MM.1S (cell line): Measurements from ENCODE around the gene TEX36.

ENCODE experiments used
- DNase-seq: peaks from one replicate; pipeline ENCODE4 v3.0.0-alpha.2; 2015
- H2AFZ ChIP-seq: fragments of 300-600 bp; sonication (generic); 2 replicates; pipeline ENCODE4 v1.6.0; 2016; ENCODE audit warnings: antibody characterized with exemption, low read length
- H3F3A ChIP-seq: fragments of 300-600 bp; sonication (generic); 2 replicates; pipeline ENCODE4 v1.6.1; 2016; ENCODE audit warnings: mild to moderate bottlenecking, antibody characterized with exemption, low read length, moderate library complexity, mixed read lengths; ENCODE audit not compliant: insufficient read depth
- H3K27ac ChIP-seq: fragments of 300-600 bp; sonication (generic); 2 replicates; pipeline ENCODE4 v1.5.1; 2016; ENCODE audit warnings: mild to moderate bottlenecking, low read length
- H3K27me3 ChIP-seq: fragments of 300-600 bp; sonication (generic); replicated peaks from 2 replicates; pipeline ENCODE4 v1.6.0; 2016; ENCODE audit warnings: low read length; ENCODE audit not compliant: insufficient read depth
- H3K36me3 ChIP-seq: fragments of 300-600 bp; sonication (generic); replicated peaks from 2 replicates; pipeline ENCODE4 v1.6.1; 2016; ENCODE audit warnings: mild to moderate bottlenecking, low read length, mixed read lengths; ENCODE audit not compliant: insufficient read depth
- H3K4me1 ChIP-seq: fragments of 300-600 bp; sonication (generic); 2 replicates; pipeline ENCODE4 v1.6.1; 2016; ENCODE audit warnings: low read length, mixed read lengths
- H3K4me2 ChIP-seq: fragments of 300-600 bp; sonication (generic); 2 replicates; pipeline ENCODE4 v1.6.0; 2016; ENCODE audit warnings: low read depth, low read length
- H3K4me3 ChIP-seq: fragments of 300-600 bp; sonication (generic); 2 replicates; pipeline ENCODE4 v1.5.1; 2016; ENCODE audit warnings: low read length, mixed read lengths
- H3K79me2 ChIP-seq: fragments of 300-600 bp; sonication (generic); 2 replicates; pipeline ENCODE4 v1.6.1; 2016; ENCODE audit warnings: mixed run types, low read length, mixed read lengths
- H3K9ac ChIP-seq: fragments of 300-600 bp; sonication (generic); 2 replicates; pipeline ENCODE4 v1.6.1; 2016; ENCODE audit warnings: low read length, mixed read lengths
- H3K9me2 ChIP-seq: fragments of 300-600 bp; sonication (generic); replicated peaks from 2 replicates; pipeline ENCODE4 v1.6.1; 2016; ENCODE audit warnings: mild to moderate bottlenecking, low read length, mixed read lengths; ENCODE audit not compliant: insufficient read depth
- H3K9me3 ChIP-seq: fragments of 300-600 bp; sonication (generic); replicated peaks from 2 replicates; pipeline ENCODE4 v1.6.1; 2016; ENCODE audit warnings: mild to moderate bottlenecking, low read length, mixed read lengths; ENCODE audit not compliant: insufficient read depth
- H4K20me1 ChIP-seq: fragments of 300-600 bp; sonication (generic); 2 replicates; pipeline ENCODE4 v1.6.1; 2016; ENCODE audit warnings: mild to moderate bottlenecking, low read length, moderate library complexity, mixed read lengths; ENCODE audit not compliant: insufficient read depth
- EZH2 ChIP-seq: fragments of 300-600 bp; sonication (generic); optimal IDR thresholded peaks from 2 replicates; pipeline ENCODE3; 2017; ENCODE audit warnings: low read depth, mild to moderate bottlenecking, antibody characterized with exemption, low read length, mixed read lengths
- EZH2phosphoT487 ChIP-seq: fragments of 300-600 bp; sonication (generic); IDR thresholded peaks from 2 replicates; pipeline ENCODE4 v1.6.1; 2018; ENCODE audit warnings: antibody characterized with exemption, low read length
- TF ChIP-seq, protein P1 (sequence below): fragments of 300-600 bp; sonication (generic); IDR thresholded peaks from 2 replicates; pipeline ENCODE4 v1.5.1; 2016; ENCODE audit warnings: antibody characterized with exemption, low read length, mixed read lengths

TEX36 gene

DNA sequence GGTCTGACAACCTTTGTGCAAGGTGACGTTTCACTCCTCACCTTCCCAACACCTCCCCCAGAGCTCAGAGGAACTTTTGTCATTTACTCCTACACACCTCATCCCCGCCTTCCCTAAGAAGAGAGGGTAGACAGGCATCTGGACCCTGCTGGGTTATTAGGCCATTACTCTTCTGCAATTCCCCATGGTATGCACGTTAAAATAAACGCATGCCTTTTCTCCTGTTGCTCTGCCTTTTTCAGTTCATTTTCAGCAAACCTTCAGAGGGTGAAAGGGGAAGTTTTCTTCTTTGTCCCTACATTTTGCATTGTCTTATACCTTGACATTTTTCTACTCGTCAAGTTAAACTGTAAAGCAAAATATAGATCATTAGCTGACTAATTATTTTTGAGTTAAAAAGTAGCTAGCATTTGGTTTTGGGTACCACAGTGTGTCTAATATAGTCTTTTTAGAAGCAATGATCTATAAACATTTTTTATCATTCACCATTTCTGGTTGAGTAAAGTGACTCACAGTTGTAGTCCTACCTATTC lies 26.1 kb upstream of the TEX36 start:
- Histone ChIP-seq H3K9me2 (no peaks in the 10 kb centered on the region), H3F3A (no peaks in the 10 kb centered on the region), H3K4me3 (no peak overlapping the region), H2AFZ (no peak overlapping the region), H3K27ac (no peak overlapping the region), H3K27me3 (no peaks in the 10 kb centered on the region), H3K9ac (no peak overlapping the region), H4K20me1 (no peaks in the 10 kb centered on the region), H3K79me2 (no peaks in the 10 kb centered on the region), H3K36me3 (no peaks in the 10 kb centered on the region), H3K9me3 (no peaks in the 10 kb centered on the region), H3K4me1 (no peaks in the 10 kb centered on the region), H3K4me2 (no peak overlapping the region)
- no peak for TF ChIP-seq EZH2
- DNase-seq: no peak

DNA sequence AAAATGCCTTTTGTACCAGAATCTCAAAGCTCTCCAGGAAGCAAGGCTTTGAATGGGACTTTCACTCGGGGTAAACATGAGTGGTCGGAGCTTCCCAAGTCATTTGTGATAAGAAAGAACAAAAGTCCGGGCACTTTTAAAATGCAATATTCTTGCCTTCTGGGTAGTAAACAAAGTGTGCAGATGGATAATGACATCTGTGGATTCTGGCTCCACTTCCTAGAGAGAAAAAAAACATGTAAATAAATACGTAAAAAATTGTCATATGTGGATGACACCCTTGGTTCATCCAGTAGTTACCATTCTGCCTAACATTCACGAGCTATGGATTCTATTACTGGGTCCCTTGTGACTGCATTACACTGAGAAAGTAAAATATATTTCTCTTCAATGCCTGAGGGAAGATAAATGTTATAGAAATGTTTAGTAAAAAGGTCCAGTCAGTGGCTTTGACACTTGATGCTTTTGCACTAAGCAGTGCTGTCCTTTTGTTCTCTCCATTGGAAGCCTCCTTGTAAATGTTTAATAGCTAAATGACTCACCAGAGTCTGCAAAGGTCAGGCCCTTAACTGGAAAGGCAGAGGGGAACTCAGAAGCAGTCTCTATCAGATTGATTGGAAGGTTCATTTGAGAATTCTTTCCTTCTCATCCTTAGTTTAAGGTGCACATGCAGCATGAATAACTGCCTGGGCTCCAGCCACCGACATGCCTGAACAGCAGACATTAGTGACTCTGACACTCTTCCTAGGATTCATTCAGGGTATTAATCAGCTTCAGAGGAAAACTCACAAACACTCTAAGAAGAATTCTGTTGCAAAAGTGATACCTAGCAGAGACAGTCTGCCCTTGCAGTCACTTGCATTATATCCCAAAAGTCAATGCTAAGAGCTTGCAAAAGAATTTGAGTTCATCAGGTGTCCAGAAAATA lies 24.8 kb upstream of the TEX36 start:
- no peak overlapping the region for H3K4me2 ChIP-seq
- H3K27ac ChIP-seq: no peak overlapping the region
- H3K4me1 ChIP-seq: no peaks in the 10 kb centered on the region
- DNase-seq: no peak
- no peaks in the 10 kb centered on the region for H3K9me3 ChIP-seq
- H2AFZ ChIP-seq: no peak overlapping the region
- H3F3A ChIP-seq: no peaks in the 10 kb centered on the region
- H3K9ac ChIP-seq: no peak overlapping the region
- no peaks in the 10 kb centered on the region for H4K20me1 ChIP-seq
- no peaks in the 10 kb centered on the region for H3K79me2 ChIP-seq
- no peaks in the 10 kb centered on the region for H3K27me3 ChIP-seq
- H3K36me3 ChIP-seq: no peaks in the 10 kb centered on the region
- no peak for TF ChIP-seq EZH2
- TF ChIP-seq EZH2phosphoT487: no peak
- TF ChIP-seq, protein P1, sequence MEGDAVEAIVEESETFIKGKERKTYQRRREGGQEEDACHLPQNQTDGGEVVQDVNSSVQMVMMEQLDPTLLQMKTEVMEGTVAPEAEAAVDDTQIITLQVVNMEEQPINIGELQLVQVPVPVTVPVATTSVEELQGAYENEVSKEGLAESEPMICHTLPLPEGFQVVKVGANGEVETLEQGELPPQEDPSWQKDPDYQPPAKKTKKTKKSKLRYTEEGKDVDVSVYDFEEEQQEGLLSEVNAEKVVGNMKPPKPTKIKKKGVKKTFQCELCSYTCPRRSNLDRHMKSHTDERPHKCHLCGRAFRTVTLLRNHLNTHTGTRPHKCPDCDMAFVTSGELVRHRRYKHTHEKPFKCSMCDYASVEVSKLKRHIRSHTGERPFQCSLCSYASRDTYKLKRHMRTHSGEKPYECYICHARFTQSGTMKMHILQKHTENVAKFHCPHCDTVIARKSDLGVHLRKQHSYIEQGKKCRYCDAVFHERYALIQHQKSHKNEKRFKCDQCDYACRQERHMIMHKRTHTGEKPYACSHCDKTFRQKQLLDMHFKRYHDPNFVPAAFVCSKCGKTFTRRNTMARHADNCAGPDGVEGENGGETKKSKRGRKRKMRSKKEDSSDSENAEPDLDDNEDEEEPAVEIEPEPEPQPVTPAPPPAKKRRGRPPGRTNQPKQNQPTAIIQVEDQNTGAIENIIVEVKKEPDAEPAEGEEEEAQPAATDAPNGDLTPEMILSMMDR: no peak
- H3K4me3 ChIP-seq: no peak overlapping the region
- H3K9me2 ChIP-seq: no peaks in the 10 kb centered on the region

DNA sequence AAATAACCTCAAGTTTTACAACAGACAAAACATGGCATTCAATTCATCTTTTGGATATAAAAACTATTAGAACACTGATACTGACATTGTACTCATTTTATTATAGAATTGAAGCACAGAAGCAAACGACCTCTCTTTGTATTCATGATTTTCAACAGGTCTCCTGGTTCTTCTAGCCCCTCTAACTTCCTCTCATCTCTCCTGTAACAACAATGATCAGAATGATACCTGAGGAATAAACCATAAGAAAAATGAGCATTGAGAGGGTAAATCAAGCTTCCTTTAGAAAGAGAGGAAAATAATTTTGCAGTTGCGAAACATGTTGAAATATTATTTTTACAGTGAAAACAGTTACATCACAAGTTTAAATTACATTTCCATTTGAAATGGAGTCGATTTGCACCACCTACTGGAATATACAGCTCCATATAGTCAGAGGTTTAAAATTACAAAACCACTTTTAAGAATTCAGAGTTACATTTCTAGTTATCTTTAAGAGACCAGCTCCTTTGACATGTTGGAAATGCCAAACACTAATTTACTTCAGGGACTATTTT lies 17.5 kb upstream of the TEX36 start:
- H4K20me1 ChIP-seq: no peaks in the 10 kb centered on the region
- no peaks in the 10 kb centered on the region for H3K27me3 ChIP-seq
- DNase-seq: no peak
- no peaks in the 10 kb centered on the region for H3F3A ChIP-seq
- H3K36me3 ChIP-seq: no peaks in the 10 kb centered on the region
- no peak overlapping the region for H3K4me2 ChIP-seq
- no peaks in the 10 kb centered on the region for H3K4me1 ChIP-seq
- TF ChIP-seq, protein P1: no peak
- H3K9me2 ChIP-seq: no peaks in the 10 kb centered on the region
- H3K9me3 ChIP-seq: no peaks in the 10 kb centered on the region
- no peaks in the 10 kb centered on the region for H3K79me2 ChIP-seq
- no peak overlapping the region for H3K4me3 ChIP-seq
- H3K9ac ChIP-seq: no peak overlapping the region
- H3K27ac ChIP-seq: no peak overlapping the region
- H2AFZ ChIP-seq: no peak overlapping the region
